Panc1 (cell line): ENCODE data around the gene JAK2. TPM values are rescaled to one million over a fixed set of nuclear protein-coding genes. Genes with fewer than 3 reads are reported as not detected.

Experiments used
- ATAC-seq: fragments of 200-7000 bp; cut with Tn5 transposase; 2 replicates; pipeline ENCODE4 v1.9.1; 2020; ENCODE audit warnings: mild to moderate bottlenecking, moderate library complexity
- BruUV-seq: library from RNA; stranded (reverse); fragments of 400-500 nt; replicated peaks from 2 replicates; lab custom pipeline; 2021; lab: Mats Ljungman, UMichigan
- CTCF ChIA-PET: fragments of 300-600 bp; sonication (Branson Sonifier 250); formaldehyde crosslinking; loops from one replicate; lab custom pipeline; 2022; ENCODE audit warnings: antibody characterized with exemption; lab: Charles Lee
- POLR2A ChIA-PET: fragments of 300-600 bp; sonication (Branson Sonifier 250); formaldehyde crosslinking; loops from one replicate; lab custom pipeline; 2022; ENCODE audit warnings: antibody characterized with exemption; lab: Charles Lee
- DNase-seq: peaks from one replicate; pipeline ENCODE4 v3.0.0-alpha.2; 2010; ENCODE audit warnings: low read depth, low spot score
- H3K27ac ChIP-seq: 2 replicates; pipeline ENCODE4 v1.5.1; 2011; ENCODE audit warnings: mild to moderate bottlenecking, low read length, inconsistent platforms
- H3K27me3 ChIP-seq: fragments of 200-500 bp; sonication (Bioruptor generic); 2 replicates; pipeline ENCODE4 v1.6.0; 2014; ENCODE audit warnings: low read length, inconsistent platforms; ENCODE audit not compliant: control insufficient read depth, insufficient read depth
- H3K36me3 ChIP-seq: fragments of 200-500 bp; sonication (Bioruptor generic); 2 replicates; pipeline ENCODE4 v1.5.1; 2014; ENCODE audit warnings: inconsistent platforms, mild to moderate bottlenecking, low read length, moderate library complexity; ENCODE audit not compliant: control insufficient read depth, insufficient read depth
- H3K4me1 ChIP-seq: 2 replicates; pipeline ENCODE4 v1.5.1; 2011; ENCODE audit warnings: inconsistent platforms, mild to moderate bottlenecking, low read length, moderate library complexity; ENCODE audit not compliant: control insufficient read depth, insufficient read depth
- H3K4me3 ChIP-seq, 2 experiments: 2 replicates each; pipeline ENCODE4 v1.5.1; 2011 to 2012; ENCODE audit warnings: low read depth in 2 of 2, low read length in 2 of 2, mild to moderate bottlenecking in 2 of 2, inconsistent platforms in 1 of 2, moderate library complexity in 1 of 2
- H3K9me3 ChIP-seq: fragments of 200-500 bp; sonication (Bioruptor generic); 2 replicates; pipeline ENCODE4 v1.5.1; 2014; ENCODE audit warnings: low read depth, mild to moderate bottlenecking, inconsistent platforms, low read length, moderate library complexity; ENCODE audit not compliant: control insufficient read depth, insufficient read depth
- POLR2AphosphoS5 ChIP-seq: IDR thresholded peaks from 2 replicates; pipeline ENCODE4 v1.6.1; 2012; ENCODE audit warnings: mild to moderate bottlenecking, low read depth, low read length, moderate library complexity
- SIN3A ChIP-seq: IDR thresholded peaks from 2 replicates; pipeline ENCODE4 v1.6.1; 2012; ENCODE audit warnings: low read depth, mild to moderate bottlenecking, low read length, moderate library complexity, borderline replicate concordance; ENCODE audit not compliant: insufficient read depth
- TCF7L2 ChIP-seq: IDR thresholded peaks from 2 replicates; pipeline ENCODE4 v1.6.1; 2011; ENCODE audit warnings: mild to moderate bottlenecking, low read depth, low read length, inconsistent platforms
- in situ Hi-C: cut with HindIII; loops from 2 replicates; pipeline ENCODE4 v1.10.0; 2016; ENCODE audit warnings: low sequenced_read_pairs, low pct_unique_long_range_greater_than_20kb
- intact Hi-C: fragments of 100-400 bp; cut with micrococcal nuclease; formaldehyde crosslinking; loops from one replicate; pipeline ENCODE4 v1.10.0; 2022; ENCODE audit not compliant: unreplicated experiment
- total RNA-seq: library from RNA; stranded (reverse); gene quantifications from one replicate; pipeline ENCODE4 v1.2.1, GENCODE V29; 2021; ENCODE audit not compliant: unreplicated experiment
- TF ChIP-seq, protein P1 (sequence below), 2 experiments: IDR thresholded peaks; 2 replicates each; pipeline ENCODE4 v1.6.1; 2011 to 2012; ENCODE audit warnings: low read depth in 2 of 2, control low read depth in 1 of 2, low read length in 1 of 2, mild to moderate bottlenecking in 1 of 2, moderate library complexity in 1 of 2; ENCODE audit not compliant: insufficient read depth in 1 of 2
- TF ChIP-seq, protein P2 (sequence below): fragments of 450-650 bp; IDR thresholded peaks from 2 replicates; pipeline ENCODE4 v1.5.1; 2017; ENCODE audit warnings: mild to moderate bottlenecking

Gene JAK2
- total RNA-seq, 1 experiment from 2014 or later: 2.3 TPM

DNA sequence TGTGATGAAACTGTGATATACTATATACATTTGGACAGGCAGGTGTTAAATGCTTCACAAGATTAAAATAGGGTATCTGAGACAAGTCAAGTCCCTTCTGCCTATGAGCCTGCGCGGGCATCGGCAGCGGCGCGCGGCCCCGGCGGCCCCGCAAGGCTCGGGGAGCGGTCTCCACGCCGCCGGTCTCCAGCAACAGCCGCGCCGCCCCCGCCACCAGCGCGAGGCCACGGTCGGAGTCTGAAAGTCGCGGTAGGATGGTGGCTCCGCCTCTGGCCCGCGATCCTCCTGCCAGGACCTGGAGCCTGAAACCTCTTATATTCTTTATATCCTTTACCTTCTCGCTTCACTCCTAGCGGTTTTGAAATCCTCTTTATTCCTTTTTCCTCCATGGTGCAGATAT, 100.9 kb downstream of the JAK2 start:
- H3K27ac ChIP-seq: no peak overlapping the region
- H3K36me3 ChIP-seq: no peaks in the 10 kb centered on the region
- no peak overlapping the region for H3K4me3 ChIP-seq
- BruUV-seq: no TSS peak
- ChIA-PET POLR2A (no interaction called here), CTCF (no interaction called here)
- H3K27me3 ChIP-seq: no peaks in the 10 kb centered on the region
- DNase-seq: no peak
- ATAC-seq: no peak
- H3K4me1 ChIP-seq: no peaks in the 10 kb centered on the region
- intact Hi-C loops: no loop called here
- no peaks in the 10 kb centered on the region for H3K9me3 ChIP-seq
- in situ Hi-C loops: no loop called here
- TF ChIP-seq, protein P1, sequence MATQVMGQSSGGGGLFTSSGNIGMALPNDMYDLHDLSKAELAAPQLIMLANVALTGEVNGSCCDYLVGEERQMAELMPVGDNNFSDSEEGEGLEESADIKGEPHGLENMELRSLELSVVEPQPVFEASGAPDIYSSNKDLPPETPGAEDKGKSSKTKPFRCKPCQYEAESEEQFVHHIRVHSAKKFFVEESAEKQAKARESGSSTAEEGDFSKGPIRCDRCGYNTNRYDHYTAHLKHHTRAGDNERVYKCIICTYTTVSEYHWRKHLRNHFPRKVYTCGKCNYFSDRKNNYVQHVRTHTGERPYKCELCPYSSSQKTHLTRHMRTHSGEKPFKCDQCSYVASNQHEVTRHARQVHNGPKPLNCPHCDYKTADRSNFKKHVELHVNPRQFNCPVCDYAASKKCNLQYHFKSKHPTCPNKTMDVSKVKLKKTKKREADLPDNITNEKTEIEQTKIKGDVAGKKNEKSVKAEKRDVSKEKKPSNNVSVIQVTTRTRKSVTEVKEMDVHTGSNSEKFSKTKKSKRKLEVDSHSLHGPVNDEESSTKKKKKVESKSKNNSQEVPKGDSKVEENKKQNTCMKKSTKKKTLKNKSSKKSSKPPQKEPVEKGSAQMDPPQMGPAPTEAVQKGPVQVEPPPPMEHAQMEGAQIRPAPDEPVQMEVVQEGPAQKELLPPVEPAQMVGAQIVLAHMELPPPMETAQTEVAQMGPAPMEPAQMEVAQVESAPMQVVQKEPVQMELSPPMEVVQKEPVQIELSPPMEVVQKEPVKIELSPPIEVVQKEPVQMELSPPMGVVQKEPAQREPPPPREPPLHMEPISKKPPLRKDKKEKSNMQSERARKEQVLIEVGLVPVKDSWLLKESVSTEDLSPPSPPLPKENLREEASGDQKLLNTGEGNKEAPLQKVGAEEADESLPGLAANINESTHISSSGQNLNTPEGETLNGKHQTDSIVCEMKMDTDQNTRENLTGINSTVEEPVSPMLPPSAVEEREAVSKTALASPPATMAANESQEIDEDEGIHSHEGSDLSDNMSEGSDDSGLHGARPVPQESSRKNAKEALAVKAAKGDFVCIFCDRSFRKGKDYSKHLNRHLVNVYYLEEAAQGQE (IDR thresholded peaks at IDR 0.05; ENCODE audit: insufficient read depth in 1 of 2, low read depth in 2 of 2, low read length in 1 of 2): no peak
- TF ChIP-seq TCF7L2 (no peak), POLR2AphosphoS5 (no peak), SIN3A (no peak)
- TF ChIP-seq, protein P2, sequence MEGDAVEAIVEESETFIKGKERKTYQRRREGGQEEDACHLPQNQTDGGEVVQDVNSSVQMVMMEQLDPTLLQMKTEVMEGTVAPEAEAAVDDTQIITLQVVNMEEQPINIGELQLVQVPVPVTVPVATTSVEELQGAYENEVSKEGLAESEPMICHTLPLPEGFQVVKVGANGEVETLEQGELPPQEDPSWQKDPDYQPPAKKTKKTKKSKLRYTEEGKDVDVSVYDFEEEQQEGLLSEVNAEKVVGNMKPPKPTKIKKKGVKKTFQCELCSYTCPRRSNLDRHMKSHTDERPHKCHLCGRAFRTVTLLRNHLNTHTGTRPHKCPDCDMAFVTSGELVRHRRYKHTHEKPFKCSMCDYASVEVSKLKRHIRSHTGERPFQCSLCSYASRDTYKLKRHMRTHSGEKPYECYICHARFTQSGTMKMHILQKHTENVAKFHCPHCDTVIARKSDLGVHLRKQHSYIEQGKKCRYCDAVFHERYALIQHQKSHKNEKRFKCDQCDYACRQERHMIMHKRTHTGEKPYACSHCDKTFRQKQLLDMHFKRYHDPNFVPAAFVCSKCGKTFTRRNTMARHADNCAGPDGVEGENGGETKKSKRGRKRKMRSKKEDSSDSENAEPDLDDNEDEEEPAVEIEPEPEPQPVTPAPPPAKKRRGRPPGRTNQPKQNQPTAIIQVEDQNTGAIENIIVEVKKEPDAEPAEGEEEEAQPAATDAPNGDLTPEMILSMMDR: no peak

DNA sequence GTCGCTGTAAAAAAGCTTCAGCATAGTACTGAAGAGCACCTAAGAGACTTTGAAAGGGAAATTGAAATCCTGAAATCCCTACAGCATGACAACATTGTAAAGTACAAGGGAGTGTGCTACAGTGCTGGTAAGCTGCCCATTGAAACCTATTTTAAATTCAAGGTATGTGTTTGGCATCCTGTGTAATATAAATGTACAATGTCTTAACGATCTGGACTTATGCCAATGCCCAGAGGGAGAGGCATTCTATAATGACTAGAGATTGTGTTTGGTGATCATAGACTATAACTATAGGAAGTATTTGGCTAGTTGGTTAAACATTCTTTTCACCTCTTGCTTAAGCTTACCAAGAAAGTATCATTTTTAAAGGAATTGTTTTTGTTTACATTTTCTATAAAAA, 104.7 kb downstream of the JAK2 start:
- Histone ChIP-seq H3K36me3 (no peaks in the 10 kb centered on the region), H3K4me3 (no peak overlapping the region), H3K9me3 (no peaks in the 10 kb centered on the region), H3K27ac (no peak overlapping the region), H3K27me3 (no peaks in the 10 kb centered on the region), H3K4me1 (no peaks in the 10 kb centered on the region)
- in situ Hi-C loops (no loop called here), intact Hi-C loops (no loop called here)
- DNase-seq (no peak), ATAC-seq (no peak)
- BruUV-seq: no TSS peak
- POLR2A ChIA-PET: no interaction called here
- CTCF ChIA-PET: no interaction called here
- TF ChIP-seq, protein P2: no peak
- no peak for TF ChIP-seq TCF7L2
- no peak for TF ChIP-seq POLR2AphosphoS5
- no peak for TF ChIP-seq SIN3A
- TF ChIP-seq, protein P1 (IDR thresholded peaks at IDR 0.05; ENCODE audit: insufficient read depth in 1 of 2, low read depth in 2 of 2, low read length in 1 of 2): no peak
